Spleen (tissue), 7 donors: ENCODE results near the gene VMP1.

ENCODE experiments used
- CTCF ChIP-seq, 11 experiments: fragments of 200-600 bp in 7 of 11; fragments of 450-650 bp in 4 of 11; sonication (generic) in 4 of 11; IDR thresholded peaks in 8 of 11; conservative IDR thresholded peaks in 3 of 11; 1 replicate in 7 of 11; 2 replicates in 4 of 11; pipeline versions ENCODE4 v1.4.0 to v1.8.0; 2016 to 2021; ENCODE audit warnings: antibody characterized with exemption in 11 of 11, inconsistent platforms in 4 of 11, mild to moderate bottlenecking in 1 of 11
- POLR2A ChIP-seq, 3 donors: fragments of 450-650 bp; IDR thresholded peaks; one replicate each; pipeline ENCODE4 v1.5.1; 2017; ENCODE audit warnings: antibody characterized with exemption in 3 of 3, mild to moderate bottlenecking in 1 of 3
- POLR2AphosphoS5 ChIP-seq, 3 donors: sonication (generic); formaldehyde crosslinking; IDR thresholded peaks; one replicate each; pipeline ENCODE4 v1.5.1; 2017; ENCODE audit warnings: antibody characterized with exemption in 3 of 3
- donor health status: DM: no; HTN: no; CAD: no; lungs with moderate emphysema.
- donor health status: DM: no; HTN: no; CAD: no.
- donor health status: DM: no; HTN: no; CAD: no.

- no peak for TF ChIP-seq CTCF (IDR thresholded peaks at IDR 0.05 in 8 of 11, conservative IDR thresholded peaks at IDR 0.05 in 3 of 11)
- no peak for TF ChIP-seq POLR2A (IDR thresholded peaks at IDR 0.05)
- no peak for TF ChIP-seq POLR2AphosphoS5 (IDR thresholded peaks at IDR 0.05)
Observed at GRCh38 chr17:59707971-59708430, 547 bp downstream of the VMP1 start.
